Hepatocyte (in vitro differentiated cells): ENCODE measurements around the gene NELL2.

Experiments
- CTCF ChIP-seq: fragments of 200-600 bp; sonication (generic); IDR thresholded peaks from 2 replicates; pipeline ENCODE4 v1.5.1; 2016; ENCODE audit warnings: antibody characterized with exemption, mild to moderate bottlenecking; ENCODE audit not compliant: poor library complexity
- EZH2 ChIP-seq: fragments of 200-600 bp; sonication (generic); IDR thresholded peaks from 2 replicates; pipeline ENCODE4 v1.6.1; 2016; ENCODE audit warnings: antibody characterized with exemption, mild to moderate bottlenecking, borderline replicate concordance
- EZH2phosphoT487 ChIP-seq: fragments of 200-600 bp; sonication (generic); IDR thresholded peaks from one replicate; pipeline ENCODE4 v1.6.1; 2018; ENCODE audit warnings: antibody characterized with exemption, mild to moderate bottlenecking, low read depth, moderate library complexity; ENCODE audit not compliant: unreplicated experiment, severe bottlenecking

DNA sequence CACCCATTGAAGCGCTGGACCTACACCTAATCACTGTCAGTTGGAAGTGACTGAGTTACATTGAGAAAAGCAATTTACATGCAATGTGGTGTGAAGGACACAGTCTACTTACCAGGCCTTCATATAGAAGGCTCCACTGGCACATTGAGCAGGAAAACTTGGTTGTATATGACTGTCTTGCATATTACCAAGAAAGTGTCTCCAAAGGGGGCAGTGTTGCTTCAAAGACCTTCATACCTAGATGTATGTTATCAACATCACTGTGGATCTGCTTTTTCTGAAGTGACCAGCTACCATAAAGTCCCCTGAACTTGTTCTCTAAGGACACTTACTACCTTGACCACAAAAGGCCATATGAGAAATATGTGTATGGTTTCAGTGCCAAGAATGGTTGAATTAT is 64.1 kb downstream of the NELL2 start:
- TF ChIP-seq CTCF (no peak), EZH2 (no peak), EZH2phosphoT487 (no peak)
